ENCODE data around the gene CENPF.

CENPF gene

DNA sequence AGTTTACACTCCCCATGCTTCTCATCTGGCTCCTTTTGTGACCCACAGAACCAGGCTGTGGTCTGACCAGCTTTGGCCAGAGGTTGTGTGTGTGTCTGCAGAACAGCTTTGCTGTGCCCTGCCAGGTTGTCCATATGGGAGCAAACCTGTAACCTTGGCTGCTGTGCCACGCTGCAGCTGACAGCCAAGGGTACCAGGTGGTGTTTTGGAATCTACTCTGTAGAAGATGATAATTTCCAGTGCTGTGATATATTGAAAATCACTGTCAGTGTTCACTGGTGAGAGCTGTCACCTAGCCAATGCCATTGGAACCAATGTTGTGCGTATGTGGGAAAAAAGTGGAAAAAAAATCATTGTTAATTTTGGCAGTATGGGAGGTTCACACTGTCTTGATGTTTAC, 18.2 kb downstream of the CENPF start:
- DNase-seq, result no peak

DNA sequence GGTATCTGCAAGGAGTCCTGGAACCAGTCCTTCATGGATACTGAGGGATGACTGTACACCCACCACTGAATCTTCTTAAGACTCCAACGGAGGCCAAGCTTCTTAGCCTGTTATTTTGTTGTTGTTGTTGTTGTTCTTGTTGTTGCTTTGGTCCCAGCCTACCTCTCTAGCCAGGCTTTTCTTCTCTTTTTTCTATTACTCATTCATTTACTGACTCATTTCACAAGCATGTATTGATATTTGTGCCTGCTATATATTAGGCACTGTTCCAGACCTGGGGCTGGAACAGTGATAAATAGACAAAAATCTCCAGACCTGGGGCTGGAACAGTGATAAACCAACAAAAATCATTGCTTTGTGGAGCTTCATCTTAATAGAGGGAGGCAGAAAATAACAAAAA, 20.4 kb downstream of the CENPF start:
- DNase-seq, result no peak

DNA sequence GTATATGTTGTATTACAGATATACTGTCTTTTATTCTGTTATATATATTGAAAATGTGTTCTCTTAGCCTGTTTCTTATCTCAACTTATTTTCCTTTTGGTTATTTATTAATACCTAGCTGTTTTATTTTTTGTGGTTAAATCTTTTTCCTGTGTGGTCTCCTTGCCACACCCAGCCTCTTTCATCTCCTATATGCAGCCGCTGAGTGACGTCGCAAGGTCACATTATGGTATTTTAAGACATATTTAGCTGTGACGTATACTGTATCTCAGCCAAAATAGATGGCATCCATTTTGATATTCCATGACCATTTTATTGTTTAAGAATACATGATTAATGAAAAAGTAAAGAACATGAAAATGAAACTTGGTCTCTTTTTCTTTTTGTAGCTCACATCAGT, 29.1 kb downstream of the CENPF start:
- DNase-seq, result peak; percentile 11 to 13

DNA sequence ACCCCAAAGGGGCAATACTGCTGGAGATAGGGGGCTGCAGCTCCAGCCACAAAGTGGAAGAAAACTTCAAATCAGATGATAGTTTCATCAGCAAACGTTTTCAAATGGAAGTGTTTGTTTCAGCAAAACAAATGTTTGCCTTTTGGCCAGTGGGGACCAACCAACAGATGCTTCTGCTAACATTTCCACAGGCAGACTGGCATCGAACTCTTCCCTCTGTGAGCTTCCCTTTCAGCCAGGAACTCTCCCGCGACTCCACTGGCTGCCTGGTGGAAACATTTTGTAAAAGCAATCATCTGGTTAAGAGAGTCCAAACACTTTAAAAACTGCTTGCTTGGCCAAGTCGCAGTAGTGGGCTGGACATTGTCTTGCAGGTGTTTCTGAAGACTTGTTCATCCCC, 30.7 kb downstream of the CENPF start:
- DNase-seq, result no peak

DNA sequence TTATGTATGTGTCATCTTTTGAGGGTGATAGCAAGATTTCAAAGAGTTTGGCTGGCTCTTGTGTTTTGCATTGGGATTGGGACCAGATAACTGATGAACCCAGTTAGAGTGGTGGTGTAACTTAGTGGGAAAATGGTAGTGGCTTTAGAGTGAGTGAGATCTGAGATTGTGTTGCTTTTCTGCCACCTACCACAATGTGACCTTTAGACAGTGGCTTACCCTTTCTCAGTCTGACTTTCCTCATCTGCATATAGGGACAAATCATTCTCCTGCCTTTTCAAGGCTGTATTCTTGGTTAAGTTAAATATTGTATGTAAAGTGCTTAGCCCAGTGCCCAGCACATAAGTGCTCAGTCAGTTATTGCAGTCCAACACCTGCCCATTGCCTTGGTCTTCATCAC, 31.3 kb downstream of the CENPF start:
- DNase-seq, result no peak

DNA sequence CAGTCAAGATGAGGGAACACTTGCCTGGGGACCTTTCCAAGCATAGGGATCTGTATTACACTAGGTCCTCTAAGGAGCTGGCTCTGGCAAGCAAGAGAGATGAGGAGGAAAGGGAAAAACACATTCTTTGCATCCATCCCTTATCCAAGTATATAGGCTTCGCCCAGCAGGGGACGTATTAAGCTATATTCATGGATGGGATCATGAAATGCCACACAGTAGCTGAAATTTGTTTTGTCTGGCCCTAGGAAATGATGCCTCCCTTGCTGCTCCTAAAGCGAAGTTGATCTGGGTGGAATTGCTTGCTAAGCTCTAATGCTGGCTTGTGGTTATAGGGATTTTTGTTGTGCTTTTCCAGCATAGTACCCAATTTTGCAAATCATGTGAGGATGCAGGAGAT, 32.1 kb downstream of the CENPF start:
- no peak for DNase-seq

DNA sequence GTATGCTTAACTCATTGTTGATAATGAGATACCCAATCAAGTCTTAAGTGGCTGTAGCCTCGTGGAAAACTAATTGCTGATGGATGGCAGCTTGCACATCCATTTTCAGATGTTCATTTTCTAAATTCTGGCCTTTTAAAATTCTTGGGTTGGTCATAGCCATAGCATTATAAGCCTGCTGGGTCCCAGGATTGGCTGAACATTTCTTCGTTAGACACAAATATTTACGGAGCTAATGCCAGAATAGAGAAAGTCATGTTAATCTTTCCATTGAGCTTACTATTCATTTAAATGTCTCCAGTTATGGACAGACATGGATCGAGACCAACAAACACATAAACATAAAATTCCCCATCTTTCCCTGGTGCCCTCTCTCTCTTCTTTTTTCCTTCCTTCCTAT, 32.5 kb downstream of the CENPF start:
- no peak for DNase-seq

DNA sequence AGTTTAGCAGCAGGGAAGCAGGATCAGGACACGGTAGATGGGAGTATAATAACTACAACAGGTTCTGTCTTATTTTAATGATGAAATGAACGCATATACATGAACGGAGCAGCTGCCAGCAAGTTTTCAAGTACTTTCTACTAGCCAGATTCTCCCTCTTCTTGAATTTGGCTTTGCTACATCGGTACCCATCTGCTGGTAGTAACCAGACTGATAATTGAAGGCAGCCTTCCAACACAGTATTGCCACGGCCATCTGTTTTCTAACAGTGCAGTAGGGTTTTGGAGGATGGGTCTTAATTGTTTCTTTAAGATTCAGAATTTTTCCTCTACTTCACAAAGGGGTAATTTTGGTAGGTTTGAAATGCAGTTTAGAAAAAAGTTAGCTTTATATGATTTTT, 33.4 kb downstream of the CENPF start:
- no peak for DNase-seq

DNA sequence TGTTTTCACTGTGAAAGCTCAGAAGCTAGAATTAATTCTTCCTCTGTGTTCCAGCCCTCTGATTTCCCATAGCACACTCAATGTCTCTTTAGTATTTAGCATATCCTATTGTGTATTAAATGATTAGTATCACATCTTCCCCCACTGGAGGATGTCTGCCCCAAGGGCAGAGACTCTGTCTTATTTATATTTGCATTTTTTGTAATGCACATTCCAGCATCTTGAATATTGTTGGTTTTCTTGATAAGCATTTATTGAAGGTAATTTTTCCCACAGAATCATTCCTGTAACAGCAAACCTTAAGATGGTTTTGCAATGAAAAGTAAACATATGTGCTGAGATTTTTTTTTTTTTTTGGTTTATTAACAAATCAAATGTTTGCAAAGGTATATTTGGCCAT, 34.1 kb downstream of the CENPF start:
- DNase-seq, result no peak

DNA sequence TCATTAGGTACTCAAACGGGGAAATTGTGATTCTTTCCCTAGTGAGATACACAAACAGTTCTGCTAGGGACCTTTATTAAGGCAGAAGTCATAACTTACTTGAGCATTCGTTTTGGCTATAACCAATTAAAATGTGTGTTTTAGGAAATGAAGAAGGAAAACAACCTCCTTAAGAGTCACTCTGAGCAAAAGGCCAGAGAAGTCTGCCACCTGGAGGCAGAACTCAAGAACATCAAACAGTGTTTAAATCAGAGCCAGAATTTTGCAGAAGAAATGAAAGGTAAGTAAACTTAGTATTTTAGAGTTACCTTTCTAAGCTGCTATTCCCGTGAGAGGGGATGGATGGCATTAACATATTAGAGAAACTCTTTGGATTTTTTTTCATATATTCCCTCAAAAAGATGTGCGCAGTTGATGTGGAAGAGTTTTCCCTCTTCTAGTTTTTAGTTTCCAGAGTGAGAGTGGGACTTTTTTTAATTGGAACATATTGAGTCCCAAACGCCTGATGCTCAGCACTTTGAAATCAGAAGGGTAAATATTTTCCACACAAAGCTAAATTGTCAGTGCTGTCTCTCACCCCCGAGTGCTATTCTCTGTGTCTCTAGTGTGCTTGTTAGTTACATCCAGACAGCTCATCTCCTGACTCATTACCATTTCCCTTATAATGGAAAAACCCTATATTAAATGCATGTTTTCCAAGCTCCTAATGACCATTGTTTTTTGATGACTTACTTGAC, 34.9 kb downstream of the CENPF start:
- peak; percentile 5 to 7 for DNase-seq

DNA sequence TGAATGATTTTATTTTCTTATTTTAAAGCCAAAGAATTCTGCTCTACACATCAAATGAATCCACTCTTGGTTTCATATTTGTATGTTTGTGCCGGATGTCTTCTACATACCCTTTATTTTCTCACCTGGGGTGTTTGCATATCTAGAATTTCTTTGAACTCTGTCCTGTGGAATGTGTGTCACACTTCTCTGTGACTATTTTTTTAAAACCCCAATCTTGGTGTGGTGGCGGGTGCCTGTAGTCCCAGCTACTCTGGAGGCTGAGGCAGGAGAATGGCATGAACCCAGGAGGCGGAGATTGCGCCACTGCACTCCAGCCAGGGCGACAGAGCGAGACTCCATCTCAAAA, 35.4 kb downstream of the CENPF start:
- DNase-seq, result no peak

DNA sequence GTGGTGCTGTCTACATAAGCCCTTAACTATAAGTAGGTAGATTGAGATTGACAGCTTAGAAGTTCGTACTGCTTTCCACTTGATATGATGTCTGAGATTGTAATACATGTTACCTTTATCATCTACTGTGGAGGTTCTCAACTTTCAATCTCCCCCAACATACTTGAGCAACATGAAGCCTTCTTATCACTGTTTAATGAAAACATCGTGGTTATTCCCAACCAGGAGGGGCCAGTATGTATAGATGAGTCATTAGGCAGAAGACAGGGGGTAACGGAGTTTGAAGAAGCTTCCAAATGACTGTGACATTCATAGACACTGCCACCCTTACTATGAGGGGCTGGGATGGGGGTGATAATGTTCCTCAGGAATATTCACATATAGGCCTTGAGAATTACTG, 36.0 kb downstream of the CENPF start:
- no peak for DNase-seq

DNA sequence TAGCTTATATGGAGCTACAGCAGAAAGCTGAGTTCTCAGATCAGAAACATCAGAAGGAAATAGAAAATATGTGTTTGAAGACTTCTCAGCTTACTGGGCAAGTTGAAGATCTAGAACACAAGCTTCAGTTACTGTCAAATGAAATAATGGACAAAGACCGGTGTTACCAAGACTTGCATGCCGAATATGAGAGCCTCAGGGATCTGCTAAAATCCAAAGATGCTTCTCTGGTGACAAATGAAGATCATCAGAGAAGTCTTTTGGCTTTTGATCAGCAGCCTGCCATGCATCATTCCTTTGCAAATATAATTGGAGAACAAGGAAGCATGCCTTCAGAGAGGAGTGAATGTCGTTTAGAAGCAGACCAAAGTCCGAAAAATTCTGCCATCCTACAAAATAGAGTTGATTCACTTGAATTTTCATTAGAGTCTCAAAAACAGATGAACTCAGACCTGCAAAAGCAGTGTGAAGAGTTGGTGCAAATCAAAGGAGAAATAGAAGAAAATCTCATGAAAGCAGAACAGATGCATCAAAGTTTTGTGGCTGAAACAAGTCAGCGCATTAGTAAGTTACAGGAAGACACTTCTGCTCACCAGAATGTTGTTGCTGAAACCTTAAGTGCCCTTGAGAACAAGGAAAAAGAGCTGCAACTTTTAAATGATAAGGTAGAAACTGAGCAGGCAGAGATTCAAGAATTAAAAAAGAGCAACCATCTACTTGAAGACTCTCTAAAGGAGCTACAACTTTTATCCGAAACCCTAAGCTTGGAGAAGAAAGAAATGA, 37.6 kb downstream of the CENPF start:
- DNase-seq, result no peak

DNA sequence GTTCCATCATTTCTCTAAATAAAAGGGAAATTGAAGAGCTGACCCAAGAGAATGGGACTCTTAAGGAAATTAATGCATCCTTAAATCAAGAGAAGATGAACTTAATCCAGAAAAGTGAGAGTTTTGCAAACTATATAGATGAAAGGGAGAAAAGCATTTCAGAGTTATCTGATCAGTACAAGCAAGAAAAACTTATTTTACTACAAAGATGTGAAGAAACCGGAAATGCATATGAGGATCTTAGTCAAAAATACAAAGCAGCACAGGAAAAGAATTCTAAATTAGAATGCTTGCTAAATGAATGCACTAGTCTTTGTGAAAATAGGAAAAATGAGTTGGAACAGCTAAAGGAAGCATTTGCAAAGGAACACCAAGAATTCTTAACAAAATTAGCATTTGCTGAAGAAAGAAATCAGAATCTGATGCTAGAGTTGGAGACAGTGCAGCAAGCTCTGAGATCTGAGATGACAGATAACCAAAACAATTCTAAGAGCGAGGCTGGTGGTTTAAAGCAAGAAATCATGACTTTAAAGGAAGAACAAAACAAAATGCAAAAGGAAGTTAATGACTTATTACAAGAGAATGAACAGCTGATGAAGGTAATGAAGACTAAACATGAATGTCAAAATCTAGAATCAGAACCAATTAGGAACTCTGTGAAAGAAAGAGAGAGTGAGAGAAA, 38.4 kb downstream of the CENPF start:
- no peak for DNase-seq

DNA sequence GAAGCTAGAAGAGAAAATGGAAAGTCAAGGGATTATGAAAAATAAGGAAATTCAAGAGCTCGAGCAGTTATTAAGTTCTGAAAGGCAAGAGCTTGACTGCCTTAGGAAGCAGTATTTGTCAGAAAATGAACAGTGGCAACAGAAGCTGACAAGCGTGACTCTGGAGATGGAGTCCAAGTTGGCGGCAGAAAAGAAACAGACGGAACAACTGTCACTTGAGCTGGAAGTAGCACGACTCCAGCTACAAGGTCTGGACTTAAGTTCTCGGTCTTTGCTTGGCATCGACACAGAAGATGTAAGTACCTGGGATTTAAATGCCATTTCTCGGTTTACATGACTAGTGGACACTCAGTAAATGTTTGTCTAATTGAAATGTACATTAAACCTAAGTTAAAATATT, 40.0 kb downstream of the CENPF start:
- DNase-seq, result no peak

DNA sequence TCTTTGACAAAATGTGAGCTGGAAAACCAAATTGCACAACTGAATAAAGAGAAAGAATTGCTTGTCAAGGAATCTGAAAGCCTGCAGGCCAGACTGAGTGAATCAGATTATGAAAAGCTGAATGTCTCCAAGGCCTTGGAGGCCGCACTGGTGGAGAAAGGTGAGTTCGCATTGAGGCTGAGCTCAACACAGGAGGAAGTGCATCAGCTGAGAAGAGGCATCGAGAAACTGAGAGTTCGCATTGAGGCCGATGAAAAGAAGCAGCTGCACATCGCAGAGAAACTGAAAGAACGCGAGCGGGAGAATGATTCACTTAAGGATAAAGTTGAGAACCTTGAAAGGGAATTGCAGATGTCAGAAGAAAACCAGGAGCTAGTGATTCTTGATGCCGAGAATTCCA, 42.7 kb downstream of the CENPF start:
- DNase-seq, result no peak

DNA sequence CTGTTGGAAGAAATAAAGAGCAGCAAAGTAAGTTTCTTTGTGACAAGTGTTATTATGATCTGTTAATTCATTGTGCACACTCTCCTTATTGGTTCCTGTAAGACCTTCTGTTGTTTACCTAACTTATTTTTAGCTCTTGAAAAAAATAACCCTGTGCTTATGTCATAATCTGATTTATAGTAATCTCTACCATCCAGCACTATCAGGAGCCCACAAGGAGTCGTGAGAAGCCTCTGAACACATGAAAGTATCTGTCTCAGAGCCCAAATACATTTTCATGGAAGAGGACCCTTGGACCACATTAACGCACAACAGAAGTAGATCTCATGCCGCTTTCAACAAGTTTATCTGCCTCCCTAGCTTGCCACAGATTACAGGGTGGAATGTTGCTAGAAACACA, 45.8 kb downstream of the CENPF start:
- DNase-seq, result no peak

DNA sequence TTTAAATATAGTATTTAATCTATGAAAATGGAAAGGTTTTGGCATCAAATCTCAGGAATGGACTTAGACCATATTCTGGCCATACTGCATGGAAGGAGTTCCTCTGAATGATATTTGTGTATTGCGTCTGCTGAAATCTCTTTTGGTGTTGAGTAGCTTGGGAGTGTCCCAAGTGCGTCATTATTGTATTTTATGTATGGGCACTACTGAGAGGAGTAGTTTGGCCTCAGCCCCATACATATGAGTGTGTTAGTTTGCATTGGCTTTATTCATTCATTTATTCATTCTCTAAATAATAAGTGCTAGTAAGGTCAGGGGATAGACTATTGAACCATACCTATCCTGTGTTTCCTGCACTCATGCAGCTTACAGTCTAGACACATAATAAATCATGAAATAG, 46.6 kb downstream of the CENPF start:
- no peak for DNase-seq

DNA sequence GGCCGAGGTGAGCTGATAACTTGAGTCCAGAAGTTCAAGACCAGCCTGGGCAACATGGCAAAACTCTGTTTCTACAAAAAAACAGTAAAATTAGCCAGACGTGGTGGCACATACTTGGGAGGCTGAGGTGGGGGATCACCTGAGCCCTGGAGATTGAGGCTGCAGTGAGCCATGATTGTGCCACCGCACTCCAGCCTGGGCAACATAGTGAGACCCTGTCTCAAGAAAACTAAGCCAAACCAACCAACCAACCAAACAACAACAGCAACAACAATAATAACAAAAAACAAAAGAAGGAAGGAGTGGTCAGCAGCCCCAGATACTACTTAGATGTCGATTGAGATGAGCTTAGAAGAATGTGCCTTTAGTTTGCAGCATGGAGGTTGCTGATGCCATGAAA, 47.7 kb downstream of the CENPF start:
- DNase-seq, result no peak

DNA sequence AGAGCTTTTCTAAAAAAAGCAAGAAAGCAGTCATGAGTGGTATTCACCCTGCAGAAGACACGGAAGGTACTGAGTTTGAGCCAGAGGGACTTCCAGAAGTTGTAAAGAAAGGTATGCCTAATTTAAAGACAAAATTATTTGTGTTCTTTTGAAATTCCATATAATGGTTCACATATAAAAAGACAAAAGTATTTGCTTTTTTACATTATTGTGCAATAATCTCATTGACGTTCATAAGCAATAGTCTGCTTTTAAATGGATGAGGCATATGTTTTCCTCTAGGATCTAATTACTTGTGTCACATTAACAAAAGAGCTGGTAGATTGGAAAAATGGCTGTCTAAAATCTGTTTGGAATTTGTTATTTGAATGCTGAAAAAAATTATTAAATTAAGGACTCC, 54.3 kb downstream of the CENPF start:
- DNase-seq, result no peak

DNA sequence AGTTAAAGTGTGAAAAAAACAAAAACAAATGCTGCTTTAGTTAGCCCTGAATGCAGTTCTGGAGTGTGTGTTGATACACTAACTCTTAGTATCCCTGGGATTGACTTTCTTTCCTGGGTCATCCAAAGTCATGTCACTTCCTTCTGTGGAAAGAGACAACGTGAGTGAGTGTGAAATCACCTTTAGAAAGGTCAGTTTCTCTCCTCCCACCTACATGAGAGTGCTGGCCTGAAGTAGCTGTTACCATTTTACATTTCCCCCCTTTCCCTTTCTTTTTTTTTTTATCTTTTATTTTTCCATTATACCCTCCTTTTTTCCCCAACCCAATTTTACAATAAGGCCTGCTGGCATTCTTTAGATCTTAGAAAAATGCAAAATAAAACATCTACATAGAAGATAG, 55.2 kb downstream of the CENPF start:
- DNase-seq, result no peak

DNA sequence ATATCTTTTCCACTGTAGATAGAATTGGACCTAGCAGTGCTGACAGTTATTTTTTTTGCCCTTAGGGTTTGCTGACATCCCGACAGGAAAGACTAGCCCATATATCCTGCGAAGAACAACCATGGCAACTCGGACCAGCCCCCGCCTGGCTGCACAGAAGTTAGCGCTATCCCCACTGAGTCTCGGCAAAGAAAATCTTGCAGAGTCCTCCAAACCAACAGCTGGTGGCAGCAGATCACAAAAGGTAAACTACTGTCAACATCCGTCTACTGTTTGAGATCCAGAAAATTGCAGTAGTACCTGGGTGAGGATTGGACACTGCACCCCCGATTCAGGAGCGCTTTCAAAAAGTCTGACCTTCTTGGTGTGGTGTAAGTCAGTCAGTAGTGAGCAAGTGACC, 55.8 kb downstream of the CENPF start:
- DNase-seq, result no peak

DNA sequence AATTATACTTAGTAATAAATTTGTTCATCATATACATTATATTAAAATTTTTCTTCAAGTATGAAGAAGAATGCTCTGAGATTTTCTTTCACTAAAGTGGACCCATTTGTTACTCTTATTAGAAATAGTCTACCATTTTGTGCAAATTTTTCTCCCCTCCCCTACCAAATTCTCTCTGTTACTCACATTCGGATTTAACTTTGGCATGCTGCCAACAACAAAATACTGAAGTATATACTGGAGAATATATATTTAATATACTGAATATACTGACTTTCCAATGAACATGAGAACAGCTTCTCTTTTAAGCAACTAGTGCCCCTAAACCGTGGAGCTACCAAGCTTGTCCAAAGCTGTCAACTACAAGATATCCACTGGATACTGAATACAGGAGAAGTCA, 57.2 kb downstream of the CENPF start:
- DNase-seq, result no peak

DNA sequence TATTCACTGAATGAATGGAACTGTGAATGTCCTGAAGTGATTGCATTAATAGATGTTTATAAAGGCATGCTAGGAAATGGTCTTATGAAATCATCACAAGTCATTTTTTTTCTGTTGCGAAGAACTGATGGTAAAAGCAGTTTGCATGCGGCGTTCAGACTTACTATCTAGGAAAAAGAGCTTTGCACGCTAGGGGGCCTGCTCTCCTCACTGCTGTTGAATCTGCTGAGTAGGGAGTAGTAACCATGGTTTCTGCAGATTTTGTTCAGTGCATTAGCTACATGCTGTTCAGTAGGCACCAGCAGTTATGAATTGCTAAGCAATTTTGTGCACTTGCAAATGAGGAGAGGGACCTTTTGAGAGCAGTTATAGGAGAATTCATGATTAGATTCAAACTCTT, 57.9 kb downstream of the CENPF start:
- peak in 1 of 2 donors; percentile 2 for DNase-seq

Data from activated CD4-positive, alpha-beta T cell treated with anti-CD3 and anti-CD28 coated beads for 4 hours (primary cell).